GM18909 (cell line): Measurements from ENCODE around the gene KRTAP10-2.
"Not testable (repeated sequence)": the region's sequence is repeated elsewhere in the genome, so short reads cannot be mapped to it uniquely, and the experiment has no call there.

Experiments
- ATAC-seq: cut with Tn5 transposase; IDR thresholded peaks from one replicate; pipeline ENCODE4 v1.9.1; 2021; ENCODE audit warnings: mild to moderate bottlenecking; ENCODE audit not compliant: unreplicated experiment, poor library complexity

The KRTAP10-2 gene

GRCh38 chr21:44583800-44584147, 32.5 kb upstream of the KRTAP10-2 start:
- ATAC-seq: no peak

GRCh38 chr21:44583089-44583799, 31.9 kb upstream of the KRTAP10-2 start:
- no peak for ATAC-seq

- no peak for ATAC-seq
These were observed 30.8 kb upstream of the KRTAP10-2 start for GRCh38 chr21:44582055-44582454.

GRCh38 chr21:44581158-44581557, 29.9 kb upstream of the KRTAP10-2 start:
- ATAC-seq: no peak

GRCh38 chr21:44580231-44580821, 29.0 kb upstream of the KRTAP10-2 start, which contains the start of gene KRTAP10-5:
Gene KRTAP10-5, minus strand, starts transcription at chr21:44580604. Its CDS starts 26 bp downstream, at chr21:44580578.
- ATAC-seq: not testable (repeated sequence)

GRCh38 chr21:44579833-44580144, 28.5 kb upstream of the KRTAP10-2 start:
- no peak for ATAC-seq

- no peak for ATAC-seq
These were observed 27.9 kb upstream of the KRTAP10-2 start for GRCh38 chr21:44579056-44579832.

- no peak for ATAC-seq
These were observed 27.2 kb upstream of the KRTAP10-2 start for GRCh38 chr21:44578371-44579055.

- ATAC-seq: no peak
These were observed 24.7 kb upstream of the KRTAP10-2 start for GRCh38 chr21:44576025-44576420.

GRCh38 chr21:44575307-44576024, 24.2 kb upstream of the KRTAP10-2 start:
- ATAC-seq: no peak

GRCh38 chr21:44574457-44575306, 23.4 kb upstream of the KRTAP10-2 start:
- no peak for ATAC-seq

GRCh38 chr21:44573630-44574456, 22.5 kb upstream of the KRTAP10-2 start, which contains the start of gene KRTAP10-4:
Gene KRTAP10-4, plus strand, starts transcription at chr21:44573729. Its CDS starts 30 bp downstream, at chr21:44573759.
- not testable (repeated sequence) for ATAC-seq

GRCh38 chr21:44572959-44573583, 21.8 kb upstream of the KRTAP10-2 start:
- ATAC-seq: no peak

GRCh38 chr21:44571844-44572782, 20.8 kb upstream of the KRTAP10-2 start:
- ATAC-seq: no peak

GRCh38 chr21:44571296-44571695, 20.0 kb upstream of the KRTAP10-2 start:
- ATAC-seq: no peak

- no peak for ATAC-seq
These were observed 18.7 kb upstream of the KRTAP10-2 start for GRCh38 chr21:44569861-44570517.
